Measurements from ENCODE around the gene FNIP2.
A peak's percentile ranks its signal among the peaks of the same experiment; 100 is the strongest.

The FNIP2 gene

GRCh38 chr4:158763462-158763861, 5.4 kb upstream of the FNIP2 start:
- H3K27me3 ChIP-seq (ENCODE audit: insufficient read depth, low read length): peaks cover 10% of the 10 kb centered on the region; the same call in 1 of the 2 replicates
- WGBS: 45% methylated on average over 2 of the region's 2 CpGs
- no peaks in the 10 kb centered on the region for H3K36me3 ChIP-seq (ENCODE audit: insufficient read depth, low read length)
- H3K4me3 ChIP-seq (ENCODE audit: low read length): no peak overlapping the region
- no peaks in the 10 kb centered on the region for H3K4me1 ChIP-seq (ENCODE audit: insufficient read depth, low read length)
- no peak overlapping the region for H3K27ac ChIP-seq (ENCODE audit: low read depth, low read length)
- H3K9ac ChIP-seq (ENCODE audit: low read depth, low read length): no peak overlapping the region
- no peaks in the 10 kb centered on the region for H3K9me3 ChIP-seq (ENCODE audit: insufficient read depth, low read depth, low read length)

- H3K27ac ChIP-seq (ENCODE audit: low read depth, low read length): no peak overlapping the region
- H3K27me3 ChIP-seq (ENCODE audit: insufficient read depth, low read length): peaks cover 23% of the 10 kb centered on the region
- 97% methylated on average over 5 of the region's 6 CpGs for WGBS
- no peaks in the 10 kb centered on the region for H3K9me3 ChIP-seq (ENCODE audit: insufficient read depth, low read depth, low read length)
- no peak overlapping the region for H3K4me3 ChIP-seq (ENCODE audit: low read length)
- H3K4me1 ChIP-seq (ENCODE audit: insufficient read depth, low read length): 0 out of 2 replicates have a peak, but pooled peaks cover 4% of the 10 kb centered on the region
- H3K36me3 ChIP-seq (ENCODE audit: insufficient read depth, low read length): no peaks in the 10 kb centered on the region
- H3K9ac ChIP-seq (ENCODE audit: low read depth, low read length): no peak overlapping the region
Observed at GRCh38 chr4:158766434-158767044, 2.3 kb upstream of the FNIP2 start.

- Histone ChIP-seq H3K9ac (ENCODE audit: low read depth, low read length) (no peak overlapping the region), H3K4me1 (ENCODE audit: insufficient read depth, low read length) (0 out of 2 replicates have a peak, but pooled peaks cover 4% of the 10 kb centered on the region), H3K9me3 (ENCODE audit: insufficient read depth, low read depth, low read length) (no peaks in the 10 kb centered on the region), H3K36me3 (ENCODE audit: insufficient read depth, low read length) (no peaks in the 10 kb centered on the region), H3K27me3 (ENCODE audit: insufficient read depth, low read length) (peaks cover 23% of the 10 kb centered on the region), H3K27ac (ENCODE audit: low read depth, low read length) (no peak overlapping the region), H3K4me3 (ENCODE audit: low read length) (no peak overlapping the region)
- WGBS: 51% methylated on average over 2 of the region's 2 CpGs
Observed at GRCh38 chr4:158767451-158767850, 1.4 kb upstream of the FNIP2 start.

GRCh38 chr4:158769175-158769921, 522 bp downstream of the FNIP2 start:
- H3K27me3 ChIP-seq (ENCODE audit: insufficient read depth, low read length): peaks cover 23% of the 10 kb centered on the region
- H3K9me3 ChIP-seq (ENCODE audit: insufficient read depth, low read depth, low read length): no peaks in the 10 kb centered on the region
- peak overlapping the region; percentile 87 for H3K9ac ChIP-seq (ENCODE audit: low read depth, low read length)
- H3K36me3 ChIP-seq (ENCODE audit: insufficient read depth, low read length): no peaks in the 10 kb centered on the region
- no peak overlapping the region for H3K27ac ChIP-seq (ENCODE audit: low read depth, low read length)
- peak overlapping the region; percentile 96 for H3K4me3 ChIP-seq (ENCODE audit: low read length)
- 3% methylated on average over 49 of the region's 49 CpGs for WGBS
- H3K4me1 ChIP-seq (ENCODE audit: insufficient read depth, low read length): 0 out of 2 replicates have a peak, but pooled peaks cover 4% of the 10 kb centered on the region

GRCh38 chr4:158770671-158771070, 1.8 kb downstream of the FNIP2 start:
- no peak overlapping the region for H3K9ac ChIP-seq (ENCODE audit: low read depth, low read length)
- H3K27ac ChIP-seq (ENCODE audit: low read depth, low read length): no peak overlapping the region
- no peaks in the 10 kb centered on the region for H3K36me3 ChIP-seq (ENCODE audit: insufficient read depth, low read length)
- H3K4me3 ChIP-seq (ENCODE audit: low read length): no peak overlapping the region
- peaks cover 11% of the 10 kb centered on the region; the same call in 1 of the 2 replicates for H3K4me1 ChIP-seq (ENCODE audit: insufficient read depth, low read length)
- H3K9me3 ChIP-seq (ENCODE audit: insufficient read depth, low read depth, low read length): no peaks in the 10 kb centered on the region
- 91% methylated on average over 5 of the region's 5 CpGs for WGBS
- H3K27me3 ChIP-seq (ENCODE audit: insufficient read depth, low read length): peaks cover 23% of the 10 kb centered on the region

- no peaks in the 10 kb centered on the region for H3K9me3 ChIP-seq (ENCODE audit: insufficient read depth, low read depth, low read length)
- no peak overlapping the region for H3K9ac ChIP-seq (ENCODE audit: low read depth, low read length)
- H3K27ac ChIP-seq (ENCODE audit: low read depth, low read length): no peak overlapping the region
- H3K4me1 ChIP-seq (ENCODE audit: insufficient read depth, low read length): peaks cover 11% of the 10 kb centered on the region; the same call in 1 of the 2 replicates
- 86% methylated on average over 2 of the region's 2 CpGs for WGBS
- no peaks in the 10 kb centered on the region for H3K36me3 ChIP-seq (ENCODE audit: insufficient read depth, low read length)
- H3K27me3 ChIP-seq (ENCODE audit: insufficient read depth, low read length): peaks cover 23% of the 10 kb centered on the region
- no peak overlapping the region for H3K4me3 ChIP-seq (ENCODE audit: low read length)
Observed at GRCh38 chr4:158771776-158772175, 3.0 kb downstream of the FNIP2 start.

GRCh38 chr4:158775091-158775651, 6.3 kb downstream of the FNIP2 start:
- Histone ChIP-seq H3K4me3 (ENCODE audit: low read length) (no peak overlapping the region), H3K27me3 (ENCODE audit: insufficient read depth, low read length) (peaks cover 7% of the 10 kb centered on the region; the same call in 1 of the 2 replicates), H3K36me3 (ENCODE audit: insufficient read depth, low read length) (no peaks in the 10 kb centered on the region), H3K9ac (ENCODE audit: low read depth, low read length) (no peak overlapping the region), H3K4me1 (ENCODE audit: insufficient read depth, low read length) (peaks cover 15% of the 10 kb centered on the region), H3K9me3 (ENCODE audit: insufficient read depth, low read depth, low read length) (no peaks in the 10 kb centered on the region), H3K27ac (ENCODE audit: low read depth, low read length) (no peak overlapping the region)
- 60% methylated on average over 1 of the region's 1 CpG for WGBS

- no peak overlapping the region for H3K27ac ChIP-seq (ENCODE audit: low read depth, low read length)
- H3K9me3 ChIP-seq (ENCODE audit: insufficient read depth, low read depth, low read length): no peaks in the 10 kb centered on the region
- H3K4me1 ChIP-seq (ENCODE audit: insufficient read depth, low read length): peaks cover 15% of the 10 kb centered on the region
- H3K36me3 ChIP-seq (ENCODE audit: insufficient read depth, low read length): no peaks in the 10 kb centered on the region
- no peak overlapping the region for H3K9ac ChIP-seq (ENCODE audit: low read depth, low read length)
- no peaks in the 10 kb centered on the region for H3K27me3 ChIP-seq (ENCODE audit: insufficient read depth, low read length)
- WGBS: 56% methylated on average over 1 of the region's 1 CpG
- no peak overlapping the region for H3K4me3 ChIP-seq (ENCODE audit: low read length)
Observed at GRCh38 chr4:158776106-158776505, 7.3 kb downstream of the FNIP2 start.

- Histone ChIP-seq H3K4me3 (ENCODE audit: low read length) (no peak overlapping the region), H3K27me3 (ENCODE audit: insufficient read depth, low read length) (no peaks in the 10 kb centered on the region), H3K4me1 (ENCODE audit: insufficient read depth, low read length) (peaks cover 18% of the 10 kb centered on the region), H3K36me3 (ENCODE audit: insufficient read depth, low read length) (no peaks in the 10 kb centered on the region), H3K9me3 (ENCODE audit: insufficient read depth, low read depth, low read length) (no peaks in the 10 kb centered on the region), H3K9ac (ENCODE audit: low read depth, low read length) (no peak overlapping the region), H3K27ac (ENCODE audit: low read depth, low read length) (no peak overlapping the region)
- WGBS: 93% methylated on average over 6 of the region's 6 CpGs
Observed at GRCh38 chr4:158777423-158778155, 8.8 kb downstream of the FNIP2 start.

GRCh38 chr4:158778156-158778711, 9.4 kb downstream of the FNIP2 start:
- Histone ChIP-seq H3K4me1 (ENCODE audit: insufficient read depth, low read length) (peaks cover 19% of the 10 kb centered on the region), H3K27ac (ENCODE audit: low read depth, low read length) (no peak overlapping the region), H3K4me3 (ENCODE audit: low read length) (no peak overlapping the region), H3K27me3 (ENCODE audit: insufficient read depth, low read length) (no peaks in the 10 kb centered on the region), H3K9me3 (ENCODE audit: insufficient read depth, low read depth, low read length) (no peaks in the 10 kb centered on the region), H3K9ac (ENCODE audit: low read depth, low read length) (no peak overlapping the region), H3K36me3 (ENCODE audit: insufficient read depth, low read length) (no peaks in the 10 kb centered on the region)
- WGBS: no CpG with 5 or more reads among the region's 2 CpGs

Measured in HUES64 (cell line).